NB4 (cell line): ENCODE data around the gene ESRRA.

Experiments
- POLR2A ChIP-seq: IDR thresholded peaks from 2 replicates; pipeline ENCODE4 v1.6.1; 2011; ENCODE audit warnings: mild to moderate bottlenecking; ENCODE audit not compliant: insufficient read length; ENCODE audit errors: extremely low read depth
- TF ChIP-seq, protein P1 (sequence below): IDR thresholded peaks from one replicate; pipeline ENCODE4 v1.5.1; 2012; ENCODE audit warnings: low read depth, low read length

- TF ChIP-seq, protein P1, sequence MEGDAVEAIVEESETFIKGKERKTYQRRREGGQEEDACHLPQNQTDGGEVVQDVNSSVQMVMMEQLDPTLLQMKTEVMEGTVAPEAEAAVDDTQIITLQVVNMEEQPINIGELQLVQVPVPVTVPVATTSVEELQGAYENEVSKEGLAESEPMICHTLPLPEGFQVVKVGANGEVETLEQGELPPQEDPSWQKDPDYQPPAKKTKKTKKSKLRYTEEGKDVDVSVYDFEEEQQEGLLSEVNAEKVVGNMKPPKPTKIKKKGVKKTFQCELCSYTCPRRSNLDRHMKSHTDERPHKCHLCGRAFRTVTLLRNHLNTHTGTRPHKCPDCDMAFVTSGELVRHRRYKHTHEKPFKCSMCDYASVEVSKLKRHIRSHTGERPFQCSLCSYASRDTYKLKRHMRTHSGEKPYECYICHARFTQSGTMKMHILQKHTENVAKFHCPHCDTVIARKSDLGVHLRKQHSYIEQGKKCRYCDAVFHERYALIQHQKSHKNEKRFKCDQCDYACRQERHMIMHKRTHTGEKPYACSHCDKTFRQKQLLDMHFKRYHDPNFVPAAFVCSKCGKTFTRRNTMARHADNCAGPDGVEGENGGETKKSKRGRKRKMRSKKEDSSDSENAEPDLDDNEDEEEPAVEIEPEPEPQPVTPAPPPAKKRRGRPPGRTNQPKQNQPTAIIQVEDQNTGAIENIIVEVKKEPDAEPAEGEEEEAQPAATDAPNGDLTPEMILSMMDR: no peak
- TF ChIP-seq POLR2A: no peak
Observed at GRCh38 chr11:64360448-64360921, 55.2 kb downstream of the ESRRA start.
